Uterus (tissue), 2 donors: ENCODE data around the gene POLR1C.

ENCODE experiments used
- CTCF ChIP-seq, 4 experiments: fragments of 200-600 bp in 2 of 4; fragments of 450-650 bp in 2 of 4; sonication (generic) in 2 of 4; IDR thresholded peaks; one replicate each; pipeline ENCODE4 v1.5.1; 2016 to 2019; ENCODE audit warnings: antibody characterized with exemption in 4 of 4, mild to moderate bottlenecking in 2 of 4, moderate library complexity in 1 of 4
- POLR2A ChIP-seq, 2 donors: fragments of 450-650 bp; IDR thresholded peaks; one replicate each; pipeline ENCODE4 v1.6.1; 2016; ENCODE audit warnings: antibody characterized with exemption in 2 of 2, mild to moderate bottlenecking in 1 of 2, moderate library complexity in 1 of 2

- TF ChIP-seq POLR2A (IDR thresholded peaks at IDR 0.05) (no peak), CTCF (IDR thresholded peaks at IDR 0.05) (no peak)
These were observed 21.4 kb upstream of the POLR1C start for GRCh38 chr6:43495409-43495941.
